Measurements from ENCODE around the gene C2CD3.
"Not testable (repeated sequence)": the region's sequence is repeated elsewhere in the genome, so short reads cannot be mapped to it uniquely, and the experiment has no call there.

Gene C2CD3

GRCh38 chr11:74154620-74155281, 16.1 kb downstream of the C2CD3 start:
- no peak for DNase-seq

DNA sequence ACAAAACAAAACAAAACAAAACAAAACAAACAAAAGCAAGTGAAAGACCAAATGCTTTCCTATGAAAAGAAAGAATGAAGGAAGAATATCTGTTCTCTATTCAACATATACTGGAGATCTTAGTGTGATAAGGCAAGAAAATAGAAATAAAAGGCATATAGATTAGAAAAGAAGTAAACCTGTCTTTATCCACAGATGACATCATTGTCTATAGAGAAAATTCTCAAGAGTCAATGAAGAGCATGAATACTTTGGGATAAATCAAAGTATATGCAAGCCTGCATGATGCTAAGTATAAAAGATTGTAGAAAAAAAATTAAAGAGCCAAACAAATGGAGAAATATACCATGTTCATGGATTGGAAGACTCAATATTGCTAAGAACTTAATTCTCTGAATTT, 17.6 kb downstream of the C2CD3 start:
- no peak for DNase-seq

- no peak for DNase-seq
Observed at GRCh38 chr11:74147199-74147929, 23.4 kb downstream of the C2CD3 start.

DNA sequence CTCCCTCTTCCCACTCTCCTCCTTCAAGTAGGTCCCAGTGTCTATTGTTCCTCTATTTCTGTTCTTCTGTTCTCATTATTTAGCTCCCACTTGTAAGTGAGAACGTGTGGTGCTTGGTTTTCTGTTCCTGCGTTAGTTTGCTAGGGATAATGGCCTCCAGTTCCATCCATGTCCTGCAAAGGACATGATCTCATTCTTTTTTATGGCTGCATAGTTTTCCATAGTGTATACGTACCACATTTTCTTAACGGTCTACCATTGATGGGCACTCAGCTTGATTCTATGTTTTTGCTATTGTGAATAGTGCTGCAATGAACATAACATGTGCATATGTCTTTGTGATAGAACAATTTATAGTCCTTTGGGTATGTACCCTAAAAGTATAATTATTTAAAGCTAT, 26.2 kb downstream of the C2CD3 start:
- no peak for DNase-seq

DNA sequence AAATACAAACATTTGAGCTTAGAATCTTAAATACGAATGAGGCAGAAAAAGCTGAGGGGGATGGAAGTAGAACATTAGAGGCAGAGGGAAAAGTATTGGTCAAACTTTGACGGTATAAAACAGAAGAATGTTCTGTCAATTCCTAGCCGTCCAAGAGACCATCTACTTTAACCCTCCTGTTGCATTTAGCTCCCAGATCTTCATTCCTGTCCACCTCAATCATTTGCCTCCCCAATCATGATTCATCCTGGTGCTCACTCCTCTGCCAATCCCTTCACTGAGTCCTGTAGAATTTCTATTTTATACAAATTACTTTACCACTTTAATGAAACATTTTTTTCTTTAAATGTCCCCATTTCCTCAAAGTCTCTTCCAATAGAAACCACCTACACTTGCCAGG, 28.2 kb downstream of the C2CD3 start:
- DNase-seq: no peak

GRCh38 chr11:74141908-74142307, 28.9 kb downstream of the C2CD3 start:
- DNase-seq: no peak

DNA sequence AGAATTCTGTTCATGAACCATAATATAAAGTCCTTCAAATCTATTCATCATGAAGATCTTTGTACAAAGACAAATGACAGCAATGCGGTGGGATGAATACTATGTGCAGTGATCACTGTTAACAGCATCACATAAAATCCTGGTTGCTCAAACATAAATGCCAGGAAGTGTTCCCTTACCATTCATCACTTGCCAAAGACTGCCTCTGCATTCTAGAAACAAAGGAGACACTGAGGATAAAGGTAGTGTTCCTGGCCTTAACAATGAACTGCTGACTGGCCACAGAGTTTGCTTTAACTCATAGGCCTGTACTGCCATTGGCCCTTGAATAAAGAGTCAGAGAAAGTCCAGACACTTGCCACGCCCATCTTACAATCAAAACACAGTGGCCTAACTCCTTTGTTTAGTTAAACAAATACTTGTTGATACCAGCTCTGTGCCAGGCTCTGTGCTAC, 29.5 kb downstream of the C2CD3 start:
- DNase-seq: no peak

DNA sequence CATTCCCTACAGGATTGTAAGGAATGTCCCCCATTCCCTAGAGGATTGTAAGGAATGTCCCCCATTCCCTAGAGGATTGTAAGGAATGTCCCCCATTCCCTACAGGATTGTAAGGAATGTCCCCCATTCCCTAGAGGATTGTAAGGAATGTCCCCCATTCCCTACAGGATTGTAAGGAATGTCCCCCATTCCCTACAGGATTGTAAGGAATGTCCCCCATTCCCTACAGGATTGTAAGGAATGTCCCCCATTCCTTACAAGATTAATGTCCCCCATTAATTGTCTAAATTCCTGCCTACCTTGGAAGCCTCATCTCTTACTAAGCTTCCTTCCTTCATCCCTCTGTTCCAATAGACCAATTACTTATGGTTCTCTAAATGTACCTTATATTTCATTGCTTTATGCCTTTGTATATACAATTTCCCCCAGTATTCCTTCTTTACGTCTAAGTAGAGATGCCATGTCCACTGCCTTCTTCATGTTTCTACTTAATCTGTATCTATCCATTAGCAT, 30.8 kb downstream of the C2CD3 start:
- DNase-seq: not testable (repeated sequence)

DNA sequence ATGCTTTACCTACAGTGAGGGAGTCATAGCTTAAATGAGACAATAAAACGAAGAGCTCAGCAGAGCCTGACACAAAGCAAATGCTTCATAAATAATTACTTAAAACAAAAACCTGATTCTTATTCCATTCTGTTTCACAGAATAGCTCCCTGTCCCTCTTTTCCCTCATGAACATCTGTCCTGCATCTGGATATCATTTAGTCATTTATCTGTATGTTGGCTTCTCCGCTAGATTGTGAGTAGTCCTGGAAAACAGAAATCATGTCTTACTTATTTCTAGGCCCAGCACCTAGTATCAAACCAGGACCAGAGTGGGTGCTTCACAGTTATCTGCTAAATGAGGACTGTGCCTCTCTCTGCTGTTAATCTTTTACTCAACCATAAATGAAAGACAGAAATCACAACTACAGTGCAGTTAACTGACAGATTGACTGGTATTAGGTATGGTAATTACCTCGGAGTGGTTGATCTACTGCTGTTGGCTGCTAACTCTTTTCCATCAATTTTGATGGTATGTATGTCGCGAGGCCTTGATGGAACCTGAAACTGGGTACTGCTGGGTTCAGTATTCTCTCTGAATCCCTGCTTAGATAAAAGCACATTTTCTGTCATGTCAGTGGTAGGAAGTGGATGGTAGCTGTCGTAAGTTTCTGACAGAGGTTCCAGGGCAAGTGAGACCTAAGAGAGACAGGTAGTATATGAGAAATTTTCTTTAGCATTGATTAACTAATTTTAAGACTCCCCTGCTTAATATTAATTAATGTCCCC, 31.5 kb downstream of the C2CD3 start:
- DNase-seq: no peak

GRCh38 chr11:74138572-74138971, 32.2 kb downstream of the C2CD3 start:
- no peak for DNase-seq

GRCh38 chr11:74138021-74138420, 32.8 kb downstream of the C2CD3 start:
- DNase-seq: no peak

DNA sequence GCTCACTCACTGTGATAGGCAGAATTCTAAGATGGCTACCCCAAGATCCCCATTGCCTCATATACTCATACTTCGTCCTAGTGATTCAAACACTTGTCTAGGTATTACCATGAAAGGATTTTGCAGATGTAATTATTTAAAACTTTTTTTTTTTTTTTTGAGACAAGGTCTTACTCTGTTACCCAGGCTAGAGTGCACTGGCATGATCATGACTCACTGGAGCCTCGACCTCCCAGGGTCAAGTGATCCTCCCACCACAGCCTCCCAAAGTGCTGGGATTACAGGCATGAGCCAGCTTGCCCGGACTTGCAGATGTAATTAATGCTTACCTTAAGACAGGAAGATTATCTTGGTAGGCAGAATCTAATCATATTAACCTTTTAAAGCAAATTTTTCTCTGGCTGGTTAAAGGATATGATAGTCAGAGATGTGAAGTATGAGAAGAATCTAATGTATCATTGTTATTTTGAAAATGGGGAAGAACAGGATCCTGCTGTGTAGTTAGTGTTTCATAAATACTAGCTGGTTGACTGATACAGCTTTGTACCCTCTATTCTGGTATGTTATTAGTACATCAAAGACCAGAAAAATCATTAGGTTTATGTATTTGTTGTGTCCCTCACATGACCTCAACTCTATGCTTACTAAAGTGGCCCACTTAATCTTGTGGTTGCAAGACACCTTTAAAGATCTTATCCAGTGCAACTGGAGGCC, 35.5 kb downstream of the C2CD3 start:
- no peak for DNase-seq

- DNase-seq: no peak
Observed at GRCh38 chr11:74134661-74135060, 36.1 kb downstream of the C2CD3 start.

GRCh38 chr11:74133436-74133835, 37.4 kb downstream of the C2CD3 start:
- no peak for DNase-seq

DNA sequence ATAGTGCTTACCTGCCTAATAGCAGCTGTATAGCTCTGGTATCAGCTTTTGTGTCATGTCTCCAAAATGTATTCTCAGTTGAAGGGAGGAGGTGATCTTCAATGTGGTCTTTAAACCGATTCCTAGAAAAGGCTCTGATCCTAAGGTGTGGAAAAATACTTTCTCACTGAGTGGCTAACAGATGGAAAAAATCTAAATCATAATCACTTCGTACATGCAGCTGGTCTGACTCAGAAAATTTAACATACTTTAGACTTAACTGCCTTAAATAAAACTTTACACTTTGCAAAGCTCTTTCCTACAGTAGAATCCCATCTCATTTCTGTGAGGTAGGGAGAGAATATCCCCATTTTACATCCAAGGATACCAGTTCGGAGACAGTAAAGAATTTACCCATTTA, 38.0 kb downstream of the C2CD3 start:
- no peak for DNase-seq

DNA sequence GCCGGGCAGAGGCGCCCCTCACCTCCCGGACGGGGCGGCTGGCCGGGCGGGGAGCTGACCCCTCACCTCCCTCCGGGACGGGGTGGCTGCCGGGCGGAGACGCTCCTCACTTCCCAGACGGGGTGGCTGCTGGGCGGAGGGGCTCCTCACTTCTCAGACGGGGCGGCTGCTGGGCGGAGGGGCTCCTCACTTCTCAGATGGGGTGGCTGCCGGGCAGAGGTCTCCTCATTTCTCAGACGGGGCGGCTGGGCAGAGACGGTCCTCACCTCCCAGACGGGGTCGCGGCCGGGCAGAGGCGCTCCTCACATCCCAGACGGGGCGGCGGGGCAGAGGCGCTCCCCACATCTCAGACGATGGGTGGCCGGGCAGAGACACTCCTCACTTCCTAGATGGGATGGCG, 41.7 kb downstream of the C2CD3 start:
- DNase-seq: not testable (repeated sequence)

- DNase-seq: no peak
Observed at GRCh38 chr11:74123008-74123448, 47.8 kb downstream of the C2CD3 start.

- no peak for DNase-seq
Observed at GRCh38 chr11:74121804-74122203, 49.0 kb downstream of the C2CD3 start.

DNA sequence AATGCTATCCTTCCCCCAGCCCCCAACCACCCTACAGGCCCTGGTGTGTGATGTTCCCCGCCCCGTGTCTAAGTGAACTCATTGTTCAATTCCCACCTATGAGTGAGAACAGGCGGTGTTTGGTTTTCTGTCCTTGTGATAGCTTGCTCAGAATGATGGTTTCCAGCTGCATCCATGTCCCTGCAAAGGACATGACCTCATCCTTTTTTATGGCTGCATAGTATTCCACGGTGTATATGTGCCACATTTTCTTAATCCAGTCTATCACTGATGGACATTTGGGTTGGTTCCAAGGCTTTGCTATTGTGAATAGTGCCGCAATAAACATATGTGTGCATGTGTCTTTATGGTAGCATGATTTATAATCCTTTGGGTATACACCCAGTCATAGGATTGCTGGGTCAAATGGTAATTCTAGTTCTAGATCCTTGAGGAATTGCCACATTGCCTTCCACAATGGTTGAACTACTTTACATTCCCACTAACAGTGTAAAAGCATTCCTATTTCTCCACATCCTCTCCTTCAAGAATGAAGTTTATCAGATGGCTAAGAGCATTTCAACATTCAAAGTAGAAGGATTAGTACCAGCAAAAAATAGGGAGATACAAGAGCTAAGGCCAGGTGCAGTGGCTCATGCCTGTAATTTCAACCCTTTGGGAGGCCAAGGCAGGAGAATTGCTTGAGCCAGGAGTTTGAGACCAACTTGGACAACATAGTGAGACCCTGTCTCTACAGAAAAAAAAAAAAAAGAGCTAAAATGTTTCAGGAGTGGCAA, 50.4 kb downstream of the C2CD3 start:
- DNase-seq: not testable (repeated sequence)

GRCh38 chr11:74116719-74117118, 54.1 kb downstream of the C2CD3 start:
- DNase-seq: no peak

- DNase-seq: no peak
Observed at GRCh38 chr11:74112877-74113276, 57.9 kb downstream of the C2CD3 start.

- no peak for DNase-seq
Observed at GRCh38 chr11:74106124-74106523, 64.7 kb downstream of the C2CD3 start.
